H1 (cell line): ENCODE data around the gene PTPRD. TPM values are rescaled to one million over a fixed set of nuclear protein-coding genes. Genes with fewer than 3 reads are reported as not detected.

Experiments used
- KDM5A ChIP-seq: fragments of 200-600 bp; IDR thresholded peaks from 2 replicates; pipeline ENCODE4 v1.7.1; 2012; ENCODE audit warnings: mild to moderate bottlenecking, low read length, inconsistent platforms, mixed read lengths
- RXRA ChIP-seq: IDR thresholded peaks from 2 replicates; pipeline ENCODE4 v1.6.1; 2011; ENCODE audit warnings: low read depth, mild to moderate bottlenecking, low read length, moderate library complexity; ENCODE audit not compliant: insufficient read depth
- polyA plus RNA-seq, 7 experiments: library from polyadenylated mRNA; depleted of rRNA in 3 of 7; stranded (reverse) in 5 of 7; unstranded in 2 of 7; fragments of >200 nt in 5 of 7; fragments of 200-250 nt in 2 of 7; gene quantifications; 1 replicate in 5 of 7; 2 replicates in 1 of 7; 4 replicates in 1 of 7; pipeline versions ENCODE4 v1.2.1 to v1.2.3, GENCODE V29; 2011 to 2013; ENCODE audit warnings: missing spikeins in 2 of 7, mixed read lengths in 2 of 7
- total RNA-seq: library from RNA; stranded (reverse); fragmentation: NEBNext Ultra II Directional; extraction: Animal tissue kit (Norgen Biotek cat#: 25700); gene quantifications from 2 replicates; pipeline ENCODE4 v1.2.1, GENCODE V29; 2021

The PTPRD gene
- total and polyA plus RNA-seq, 2 of the 8 experiments (the other 6 are each of a cell fraction or from before 2014, with no cell fraction given) = 17.2 to 77.0 TPM

GRCh38 chr9:8757881-8758280 lies 1854.9 kb downstream of the PTPRD start (continued):
- no peak for TF ChIP-seq KDM5A
- no peak for TF ChIP-seq RXRA
- TF ChIP-seq, all 59 proteins: peak for 0
